Measurements from ENCODE around the gene STRN. TPM values are rescaled to one million over a fixed set of nuclear protein-coding genes. Genes with fewer than 3 reads are reported as not detected.
A peak's percentile ranks its signal among the peaks of the same experiment; 100 is the strongest.

The STRN gene
- total and polyA plus RNA-seq, 9 of the 15 experiments (the other 6 are each of a cell fraction or from before 2014, with no cell fraction given): 1.3 to 31.2 (median 20.0) TPM

GRCh38 chr2:36966370-36967235 is at the start of gene STRN (continued):
- TF ChIP-seq ZNF239 (CRISPR knock-in tag; IDR thresholded peaks at IDR 0.05) (no peak), ZNF444 (CRISPR knock-in tag; IDR thresholded peaks at IDR 0.05) (no peak), FOXJ2 (tag; IDR thresholded peaks at IDR 0.05) (no peak), CHAMP1 (IDR thresholded peaks at IDR 0.05) (no peak), PKNOX1 (IDR thresholded peaks at IDR 0.05) (no peak), ZNF75A (CRISPR knock-in tag; IDR thresholded peaks at IDR 0.05) (no peak), PHB (CRISPR knock-in tag; IDR thresholded peaks at IDR 0.05) (no peak), ZNF57 (CRISPR knock-in tag; IDR thresholded peaks at IDR 0.05) (no peak), SETDB1 (IDR thresholded peaks at IDR 0.05; ENCODE audit: low read length) (no peak), CREB5 (CRISPR knock-in tag; IDR thresholded peaks at IDR 0.05) (no peak), CREBBP (IDR thresholded peaks at IDR 0.05; ENCODE audit: low read depth, low read length) (no peak), RNF2 (IDR thresholded peaks at IDR 0.05) (peak; percentile 49; the same call in 1 of the 2 replicates), TEAD4 (IDR thresholded peaks at IDR 0.05; ENCODE audit: low read length) (no peak; the same call in 1 of the 2 replicates), TEAD4 (CRISPR knock-in tag; IDR thresholded peaks at IDR 0.05; ENCODE audit: borderline replicate concordance) (no peak), MTA2 (IDR thresholded peaks at IDR 0.05; ENCODE audit: low read depth) (no peak), GATAD2A (IDR thresholded peaks at IDR 0.05) (no peak), ZNF324 (CRISPR knock-in tag; IDR thresholded peaks at IDR 0.05) (no peak)
- TF ChIP-seq, protein P1, sequence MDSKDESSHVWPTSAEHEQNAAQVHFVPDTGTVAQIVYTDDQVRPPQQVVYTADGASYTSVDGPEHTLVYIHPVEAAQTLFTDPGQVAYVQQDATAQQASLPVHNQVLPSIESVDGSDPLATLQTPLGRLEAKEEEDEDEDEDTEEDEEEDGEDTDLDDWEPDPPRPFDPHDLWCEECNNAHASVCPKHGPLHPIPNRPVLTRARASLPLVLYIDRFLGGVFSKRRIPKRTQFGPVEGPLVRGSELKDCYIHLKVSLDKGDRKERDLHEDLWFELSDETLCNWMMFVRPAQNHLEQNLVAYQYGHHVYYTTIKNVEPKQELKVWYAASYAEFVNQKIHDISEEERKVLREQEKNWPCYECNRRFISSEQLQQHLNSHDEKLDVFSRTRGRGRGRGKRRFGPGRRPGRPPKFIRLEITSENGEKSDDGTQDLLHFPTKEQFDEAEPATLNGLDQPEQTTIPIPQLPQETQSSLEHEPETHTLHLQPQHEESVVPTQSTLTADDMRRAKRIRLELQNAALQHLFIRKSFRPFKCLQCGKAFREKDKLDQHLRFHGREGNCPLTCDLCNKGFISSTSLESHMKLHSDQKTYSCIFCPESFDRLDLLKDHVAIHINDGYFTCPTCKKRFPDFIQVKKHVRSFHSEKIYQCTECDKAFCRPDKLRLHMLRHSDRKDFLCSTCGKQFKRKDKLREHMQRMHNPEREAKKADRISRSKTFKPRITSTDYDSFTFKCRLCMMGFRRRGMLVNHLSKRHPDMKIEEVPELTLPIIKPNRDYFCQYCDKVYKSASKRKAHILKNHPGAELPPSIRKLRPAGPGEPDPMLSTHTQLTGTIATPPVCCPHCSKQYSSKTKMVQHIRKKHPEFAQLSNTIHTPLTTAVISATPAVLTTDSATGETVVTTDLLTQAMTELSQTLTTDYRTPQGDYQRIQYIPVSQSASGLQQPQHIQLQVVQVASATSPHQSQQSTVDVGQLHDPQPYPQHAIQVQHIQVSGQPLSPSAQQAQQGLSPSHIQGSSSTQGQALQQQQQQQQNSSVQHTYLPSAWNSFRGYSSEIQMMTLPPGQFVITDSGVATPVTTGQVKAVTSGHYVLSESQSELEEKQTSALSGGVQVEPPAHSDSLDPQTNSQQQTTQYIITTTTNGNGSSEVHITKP (IDR thresholded peaks at IDR 0.05; ENCODE audit: partially characterized antibody): no peak
- TF ChIP-seq, protein P2, sequence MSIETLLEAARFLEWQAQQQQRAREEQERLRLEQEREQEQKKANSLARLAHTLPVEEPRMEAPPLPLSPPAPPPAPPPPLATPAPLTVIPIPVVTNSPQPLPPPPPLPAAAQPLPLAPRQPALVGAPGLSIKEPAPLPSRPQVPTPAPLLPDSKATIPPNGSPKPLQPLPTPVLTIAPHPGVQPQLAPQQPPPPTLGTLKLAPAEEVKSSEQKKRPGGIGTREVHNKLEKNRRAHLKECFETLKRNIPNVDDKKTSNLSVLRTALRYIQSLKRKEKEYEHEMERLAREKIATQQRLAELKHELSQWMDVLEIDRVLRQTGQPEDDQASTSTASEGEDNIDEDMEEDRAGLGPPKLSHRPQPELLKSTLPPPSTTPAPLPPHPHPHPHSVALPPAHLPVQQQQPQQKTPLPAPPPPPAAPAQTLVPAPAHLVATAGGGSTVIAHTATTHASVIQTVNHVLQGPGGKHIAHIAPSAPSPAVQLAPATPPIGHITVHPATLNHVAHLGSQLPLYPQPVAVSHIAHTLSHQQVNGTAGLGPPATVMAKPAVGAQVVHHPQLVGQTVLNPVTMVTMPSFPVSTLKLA (conservative IDR thresholded peaks at IDR 0.05): peak in 1 of 2 experiments; percentile 82; a peak in 3 of 4 replicates

Data from K562 (cell line).